RWPE2 (cell line): ENCODE data around the gene JADE3.
"Not testable (repeated sequence)": the region's sequence is repeated elsewhere in the genome, so short reads cannot be mapped to it uniquely, and the experiment has no call there.

ENCODE experiments used
- ATAC-seq: fragments of 200-7000 bp; cut with Tn5 transposase; 3 replicates; pipeline ENCODE4 v1.9.1; 2021; ENCODE audit warnings: low read depth
- DNase-seq: peaks from one replicate; pipeline ENCODE4 v3.0.0-alpha.2; 2020; ENCODE audit warnings: low spot score
- H3K27ac ChIP-seq: fragments of 450-650 bp; 2 replicates; pipeline ENCODE4 v1.5.1; 2017; ENCODE audit warnings: mild to moderate bottlenecking; ENCODE audit not compliant: poor library complexity, severe bottlenecking
- H3K27me3 ChIP-seq: fragments of 250-450 bp; sonication (Bioruptor Pico); 2 replicates; pipeline ENCODE4 v1.5.1; 2021; ENCODE audit warnings: mild to moderate bottlenecking, moderate library complexity; ENCODE audit not compliant: insufficient read depth, poor library complexity, severe bottlenecking
- H3K36me3 ChIP-seq: fragments of 250-450 bp; sonication (Bioruptor Pico); 2 replicates; pipeline ENCODE4 v1.5.1; 2020; ENCODE audit warnings: low read depth, mild to moderate bottlenecking, moderate library complexity
- H3K4me1 ChIP-seq: fragments of 250-450 bp; sonication (Bioruptor Pico); 2 replicates; pipeline ENCODE4 v1.5.1; 2021; ENCODE audit warnings: mild to moderate bottlenecking, moderate library complexity; ENCODE audit not compliant: insufficient read depth, poor library complexity, severe bottlenecking
- H3K4me3 ChIP-seq: fragments of 250-450 bp; sonication (Bioruptor Pico); 2 replicates; pipeline ENCODE4 v1.5.1; 2021; ENCODE audit warnings: mild to moderate bottlenecking, moderate library complexity; ENCODE audit not compliant: severe bottlenecking
- H3K9me3 ChIP-seq: fragments of 250-450 bp; sonication (Bioruptor Pico); 2 replicates; pipeline ENCODE4 v1.5.1; 2021; ENCODE audit warnings: mild to moderate bottlenecking, moderate library complexity; ENCODE audit not compliant: severe bottlenecking
- TF ChIP-seq, protein P1 (sequence below): fragments of 450-650 bp; IDR thresholded peaks from one replicate; pipeline ENCODE4 v1.5.1; 2017; ENCODE audit warnings: mild to moderate bottlenecking, moderate library complexity; ENCODE audit not compliant: poor library complexity, severe bottlenecking

Gene JADE3

DNA sequence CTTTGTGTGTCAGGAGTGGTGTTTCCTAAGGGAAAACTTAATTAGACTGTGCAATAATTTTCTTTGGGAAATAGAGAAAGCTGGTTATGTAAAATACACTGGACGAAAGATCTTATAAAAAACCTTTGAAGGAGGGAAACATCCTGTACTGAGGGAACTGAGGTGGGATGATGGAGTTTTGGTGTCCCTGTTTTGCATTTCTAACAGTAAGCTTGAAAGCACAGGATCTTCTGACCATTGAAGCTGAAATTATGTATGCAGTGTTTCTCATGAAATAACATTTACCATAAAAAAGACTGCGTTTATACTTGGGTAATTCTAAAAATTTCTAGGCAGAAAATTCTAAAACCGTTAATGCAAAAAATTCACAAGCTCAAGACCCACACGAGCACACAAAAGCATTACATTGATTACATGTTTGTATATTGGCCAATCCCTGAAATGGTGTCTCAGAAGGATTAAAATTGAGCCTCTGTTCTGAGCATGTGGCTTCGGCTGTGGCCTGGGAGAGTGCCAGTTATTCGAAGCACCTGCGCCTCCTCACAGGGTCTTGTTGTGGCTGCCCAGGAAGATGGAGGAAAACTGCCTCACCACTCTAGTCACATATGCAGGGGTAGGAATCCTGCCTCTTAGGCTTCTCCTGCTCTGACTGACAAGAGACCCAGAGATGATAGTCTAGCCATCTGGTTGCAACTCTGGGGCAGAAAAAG is 49.5 kb downstream of the JADE3 start:
- H3K4me1 ChIP-seq, result no peaks in the 10 kb centered on the region
- ATAC-seq (no peak), DNase-seq (no peak)
- no peak overlapping the region for H3K4me3 ChIP-seq
- no peaks in the 10 kb centered on the region for H3K9me3 ChIP-seq
- TF ChIP-seq, protein P1, sequence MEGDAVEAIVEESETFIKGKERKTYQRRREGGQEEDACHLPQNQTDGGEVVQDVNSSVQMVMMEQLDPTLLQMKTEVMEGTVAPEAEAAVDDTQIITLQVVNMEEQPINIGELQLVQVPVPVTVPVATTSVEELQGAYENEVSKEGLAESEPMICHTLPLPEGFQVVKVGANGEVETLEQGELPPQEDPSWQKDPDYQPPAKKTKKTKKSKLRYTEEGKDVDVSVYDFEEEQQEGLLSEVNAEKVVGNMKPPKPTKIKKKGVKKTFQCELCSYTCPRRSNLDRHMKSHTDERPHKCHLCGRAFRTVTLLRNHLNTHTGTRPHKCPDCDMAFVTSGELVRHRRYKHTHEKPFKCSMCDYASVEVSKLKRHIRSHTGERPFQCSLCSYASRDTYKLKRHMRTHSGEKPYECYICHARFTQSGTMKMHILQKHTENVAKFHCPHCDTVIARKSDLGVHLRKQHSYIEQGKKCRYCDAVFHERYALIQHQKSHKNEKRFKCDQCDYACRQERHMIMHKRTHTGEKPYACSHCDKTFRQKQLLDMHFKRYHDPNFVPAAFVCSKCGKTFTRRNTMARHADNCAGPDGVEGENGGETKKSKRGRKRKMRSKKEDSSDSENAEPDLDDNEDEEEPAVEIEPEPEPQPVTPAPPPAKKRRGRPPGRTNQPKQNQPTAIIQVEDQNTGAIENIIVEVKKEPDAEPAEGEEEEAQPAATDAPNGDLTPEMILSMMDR, result no peak
- no peaks in the 10 kb centered on the region for H3K36me3 ChIP-seq
- H3K27ac ChIP-seq, result no peak overlapping the region
- no peaks in the 10 kb centered on the region for H3K27me3 ChIP-seq

DNA sequence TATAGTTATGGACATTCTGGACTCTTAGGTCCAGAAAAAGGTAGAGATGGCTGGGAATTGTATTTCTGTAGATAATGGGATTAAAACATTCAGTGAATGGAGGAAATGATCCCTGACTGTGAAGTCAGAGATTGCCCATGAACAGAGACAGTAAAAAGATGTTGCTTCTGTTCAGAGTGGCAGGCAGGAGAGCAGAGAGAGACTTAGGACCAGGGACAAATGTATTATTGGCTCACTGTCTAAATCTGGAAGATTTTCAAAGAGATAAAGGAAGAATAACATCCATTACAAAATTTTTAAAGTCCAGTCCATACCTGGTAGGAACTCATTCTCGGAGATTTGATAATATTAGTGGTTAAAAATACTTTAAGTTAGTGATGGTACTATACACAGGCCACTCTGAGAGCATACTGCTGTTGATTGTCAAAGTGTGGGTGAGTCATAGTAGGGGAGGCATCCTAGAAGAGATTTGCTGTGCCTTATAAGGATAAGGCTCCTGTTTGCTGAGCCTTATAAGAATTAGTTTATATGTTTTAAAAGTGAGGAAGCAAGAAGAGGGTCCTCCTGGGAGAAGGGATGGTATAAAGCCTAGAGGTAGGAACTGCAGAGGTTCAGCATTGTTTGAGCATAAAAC is 53.0 kb downstream of the JADE3 start:
- DNase-seq (no peak), ATAC-seq (no peak)
- no peak overlapping the region for H3K4me3 ChIP-seq
- TF ChIP-seq, protein P1, result no peak
- no peak overlapping the region for H3K27ac ChIP-seq
- no peaks in the 10 kb centered on the region for H3K9me3 ChIP-seq
- H3K36me3 ChIP-seq, result no peaks in the 10 kb centered on the region
- H3K27me3 ChIP-seq, result no peaks in the 10 kb centered on the region
- no peaks in the 10 kb centered on the region for H3K4me1 ChIP-seq

DNA sequence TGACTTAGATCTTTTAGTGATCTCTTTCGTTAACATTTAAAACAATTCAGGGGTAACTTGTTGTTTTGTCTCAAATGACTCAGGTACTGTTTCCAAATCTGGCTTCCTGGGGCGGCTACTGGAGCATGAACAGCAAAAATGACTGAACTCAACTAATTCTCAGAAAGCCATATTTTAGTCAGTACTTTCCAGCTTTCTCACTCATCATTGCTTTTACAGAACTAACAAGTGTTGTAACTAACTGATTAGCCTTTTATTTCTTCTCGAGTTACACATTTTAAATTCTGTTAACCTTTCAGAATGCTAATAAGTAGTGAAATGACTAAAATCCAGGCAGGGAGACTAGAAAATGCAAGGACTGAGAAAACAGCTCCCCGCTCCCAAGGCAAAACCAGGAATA is 55.3 kb downstream of the JADE3 start:
- Histone ChIP-seq H3K27me3 (no peaks in the 10 kb centered on the region), H3K4me3 (no peak overlapping the region), H3K4me1 (no peaks in the 10 kb centered on the region), H3K27ac (no peak overlapping the region), H3K9me3 (no peaks in the 10 kb centered on the region), H3K36me3 (no peaks in the 10 kb centered on the region)
- DNase-seq, result no peak
- ATAC-seq, result no peak
- TF ChIP-seq, protein P1, result no peak

DNA sequence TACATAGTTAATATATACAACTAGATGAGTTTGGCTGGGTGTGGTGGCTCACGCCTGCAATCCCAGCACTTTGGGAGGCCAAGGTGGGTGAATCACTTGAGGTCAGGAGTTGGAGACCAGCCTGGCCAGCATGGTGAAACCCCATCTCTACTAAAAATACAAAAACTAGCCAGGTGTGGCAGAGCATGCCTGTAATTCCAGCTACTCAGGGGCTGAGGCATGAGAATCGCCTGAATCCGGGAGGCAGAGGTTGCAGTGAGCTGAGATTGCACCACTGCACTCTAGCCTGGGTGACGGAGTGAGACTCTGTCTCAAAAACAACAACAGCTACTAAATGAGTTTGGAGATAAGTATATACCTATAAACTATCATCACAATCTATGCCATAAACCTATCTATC is 64.8 kb downstream of the JADE3 start:
- not testable (repeated sequence) for H3K27ac ChIP-seq, ATAC-seq, H3K36me3 ChIP-seq, H3K9me3 ChIP-seq, H3K4me1 ChIP-seq, H3K4me3 ChIP-seq, DNase-seq, H3K27me3 ChIP-seq

DNA sequence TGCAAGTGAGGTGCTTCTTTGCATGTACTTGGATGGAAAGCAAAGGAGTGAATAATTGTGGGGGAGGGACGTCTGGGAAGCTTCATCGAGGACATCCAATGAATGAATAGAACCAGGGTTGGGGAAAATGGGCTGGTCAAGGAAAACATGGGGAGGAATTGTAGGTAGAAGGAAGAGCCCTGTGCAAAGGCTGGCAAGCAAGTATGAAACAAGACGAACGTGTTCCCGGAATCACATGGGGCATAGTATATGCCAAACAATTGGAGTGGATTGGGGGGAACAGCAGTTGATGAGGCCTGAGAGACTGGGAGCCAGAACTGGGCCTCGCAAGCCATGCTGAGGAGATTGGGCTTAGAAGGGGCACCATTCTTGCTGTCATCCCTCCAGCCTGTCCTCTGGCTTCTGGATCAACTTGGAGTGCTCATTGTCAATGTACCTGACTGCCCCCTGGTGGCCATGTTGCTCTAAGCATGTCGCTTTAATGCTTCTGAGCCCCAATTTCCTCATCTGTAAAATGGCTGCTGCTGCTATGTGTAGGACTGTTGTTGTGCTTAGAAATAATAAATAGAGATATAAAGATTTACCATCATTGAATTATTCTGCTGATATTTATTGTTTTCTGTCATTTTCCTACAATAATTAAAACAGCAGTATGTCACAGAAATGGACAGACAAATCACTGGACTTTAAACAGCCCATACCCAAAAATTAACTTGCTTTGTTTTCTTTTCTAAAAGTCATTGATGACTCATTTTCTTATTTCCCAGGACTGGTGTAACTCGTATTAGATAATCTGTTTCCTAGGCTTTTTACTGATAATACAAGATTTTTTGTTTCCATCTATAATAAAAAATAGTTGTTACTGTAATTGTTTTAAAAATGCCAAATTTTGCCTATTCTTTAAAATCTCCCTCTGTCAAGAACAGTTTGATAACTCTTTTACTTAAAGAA is 66.4 kb downstream of the JADE3 start:
- H3K36me3 ChIP-seq, result no peaks in the 10 kb centered on the region
- no peaks in the 10 kb centered on the region for H3K9me3 ChIP-seq
- no peak overlapping the region for H3K4me3 ChIP-seq
- no peaks in the 10 kb centered on the region for H3K27me3 ChIP-seq
- H3K4me1 ChIP-seq, result peaks cover 9% of the 10 kb centered on the region
- ATAC-seq, result peak; percentile 42; the same call in 2 of the 3 replicates
- peak overlapping the region; percentile 30 for H3K27ac ChIP-seq
- TF ChIP-seq, protein P1, result peak; percentile 46
- peak; percentile 31 for DNase-seq
